Measurements from ENCODE around the gene KDM6A. TPM values are rescaled to one million over a fixed set of nuclear protein-coding genes. Genes with fewer than 3 reads are reported as not detected.

Gene KDM6A
- total and polyA plus RNA-seq, 2 of the 13 experiments (the other 11 are each of a cell fraction or from before 2014, with no cell fraction given): 16.7 to 18.2 TPM

GRCh38 chrX:45007598-45007997 is 134.6 kb downstream of the KDM6A start:
- Histone ChIP-seq H3K27me3 (ENCODE audit: control insufficient read depth in 1 of 2, insufficient read depth in 2 of 2, low read length in 2 of 2) (no peaks in the 10 kb centered on the region), H2AFZ (ENCODE audit: low read length) (no peak overlapping the region), H3K36me3 (replicated peaks in 1 of 2; ENCODE audit: control insufficient read depth in 1 of 2, insufficient read depth in 2 of 2, low read length in 2 of 2) (no peaks in the 10 kb centered on the region), H3K27ac (ENCODE audit: extremely low read length, insufficient read depth, low read length) (no peak overlapping the region), H3K9me3 (ENCODE audit: low read length) (no peaks in the 10 kb centered on the region), H3K4me1 (ENCODE audit: insufficient read depth, low read length) (no peaks in the 10 kb centered on the region), H3K79me2 (ENCODE audit: insufficient read depth, low read length) (peaks cover 8% of the 10 kb centered on the region), H3K9ac (ENCODE audit: insufficient read depth, low read depth, low read length) (no peak overlapping the region), H3K4me2 (ENCODE audit: low read depth, low read length) (no peak overlapping the region), H4K20me1 (ENCODE audit: insufficient read depth, low read length) (no peaks in the 10 kb centered on the region), H3K4me3 (replicated peaks in 1 of 3; ENCODE audit: insufficient read depth in 1 of 3, low read depth in 2 of 3, low read length in 3 of 3) (no peak overlapping the region)
- POLR2A ChIA-PET: no interaction called here
- BruUV-seq (replicated peaks): no TSS peak
- no peak for FAIRE-seq
- ATAC-seq: no peak
- in situ Hi-C loops (cut with HindIII; ENCODE audit: extremely low pct_ligation_motif_present, low pct_unique_long_range_greater_than_20kb): no loop called here
- CTCF ChIA-PET (ENCODE audit: low intra/inter-chr PET ratio, low total read pairs): no interaction called here
- no peak for DNase-seq (ENCODE audit: low spot score)
- intact Hi-C loops (cut with micrococcal nuclease; ENCODE audit: unreplicated experiment): no loop called here
- WGBS (ENCODE audit: low lambda C conversion rate): 99% methylated on average over 3 of the region's 3 CpGs
- TF ChIP-seq REST (IDR thresholded peaks at IDR 0.05; ENCODE audit: borderline replicate concordance in 1 of 2, low read depth in 1 of 2, low read length in 2 of 2) (no peak), FOXP4 (CRISPR knock-in tag; IDR thresholded peaks at IDR 0.05) (no peak), ZNF382 (CRISPR knock-in tag; IDR thresholded peaks at IDR 0.05; ENCODE audit: borderline replicate concordance) (no peak), SPEN (CRISPR knock-in tag; IDR thresholded peaks at IDR 0.05; ENCODE audit: low read depth) (no peak), ELF4 (CRISPR knock-in tag; IDR thresholded peaks at IDR 0.05; ENCODE audit: borderline replicate concordance) (no peak), FOXO1 (CRISPR knock-in tag; IDR thresholded peaks at IDR 0.05) (no peak), ZSCAN30 (CRISPR knock-in tag; IDR thresholded peaks at IDR 0.05) (no peak), SNAPC4 (CRISPR knock-in tag; IDR thresholded peaks at IDR 0.05) (no peak), ZNF550 (CRISPR knock-in tag; IDR thresholded peaks at IDR 0.05; ENCODE audit: borderline replicate concordance) (no peak), POGK (CRISPR knock-in tag; conservative IDR thresholded peaks at IDR 0.05) (no peak), ZNF788 (CRISPR knock-in tag; IDR thresholded peaks at IDR 0.05; ENCODE audit: borderline replicate concordance) (no peak), ARID2 (CRISPR knock-in tag; IDR thresholded peaks at IDR 0.05; ENCODE audit: borderline replicate concordance) (no peak)
